Gastrocnemius medialis (tissue), 4 donors: ENCODE measurements around the gene PTGFRN. TPM values are rescaled to one million over a fixed set of nuclear protein-coding genes. Genes with fewer than 3 reads are reported as not detected.
"Not testable (repeated sequence)": the region's sequence is repeated elsewhere in the genome, so short reads cannot be mapped to it uniquely, and the experiment has no call there.

ENCODE experiments used
- ATAC-seq, 2 donors: fragments of 150-250 bp; one replicate each; pipeline ENCODE4 v1.9.1; 2016
- DNase-seq, 2 donors: peaks; one replicate each; pipeline ENCODE4 v3.0.0-alpha.2; 2019
- H3K27ac ChIP-seq, 4 donors: fragments of 200-600 bp; sonication (generic); 1 replicate in 1 of 4; 2 replicates in 3 of 4; pipeline ENCODE4 v1.5.1; 2016 to 2018; ENCODE audit warnings: mild to moderate bottlenecking in 2 of 4, moderate library complexity in 1 of 4
- H3K27me3 ChIP-seq, 3 donors: fragments of 200-600 bp; sonication (generic) in 2 of 3; 1 replicate in 1 of 3; 2 replicates in 2 of 3; pipeline versions ENCODE4 v1.5.1 to v1.6.0; 2016 to 2019; ENCODE audit warnings: mild to moderate bottlenecking in 1 of 3, moderate library complexity in 1 of 3
- H3K36me3 ChIP-seq, 2 donors: fragments of 200-600 bp; sonication (generic) in 1 of 2; one replicate each; pipeline ENCODE4 v1.5.1; 2017 to 2018
- H3K4me1 ChIP-seq, 2 donors: fragments of 200-600 bp; sonication (generic) in 1 of 2; one replicate each; pipeline ENCODE4 v1.5.1; 2016 to 2017; ENCODE audit warnings: mild to moderate bottlenecking in 2 of 2
- H3K4me3 ChIP-seq, 4 donors: fragments of 200-600 bp; sonication (generic) in 3 of 4; 1 replicate in 1 of 4; 2 replicates in 3 of 4; pipeline ENCODE4 v1.5.1; 2016 to 2019; ENCODE audit warnings: mild to moderate bottlenecking in 2 of 4
- H3K9me3 ChIP-seq, 3 donors: fragments of 200-600 bp; sonication (generic) in 2 of 3; 1 replicate in 1 of 3; 2 replicates in 2 of 3; pipeline ENCODE4 v1.5.1; 2016 to 2019
- CTCF ChIP-seq, 5 experiments: fragments of 450-650 bp in 3 of 5; fragments of 200-600 bp in 2 of 5; sonication (generic) in 2 of 5; IDR thresholded peaks in 4 of 5; conservative IDR thresholded peaks in 1 of 5; 1 replicate in 4 of 5; 2 replicates in 1 of 5; pipeline ENCODE4 v1.5.1; 2016 to 2019; ENCODE audit warnings: antibody characterized with exemption in 5 of 5, mild to moderate bottlenecking in 3 of 5, moderate library complexity in 3 of 5
- POLR2A ChIP-seq, 2 donors: fragments of 450-650 bp; IDR thresholded peaks; one replicate each; pipeline ENCODE4 v1.6.1; 2017; ENCODE audit warnings: antibody characterized with exemption in 2 of 2, mild to moderate bottlenecking in 2 of 2, moderate library complexity in 2 of 2
- in situ Hi-C, 4 donors: fragments of 200-750 bp; cut with MboI; loops; one replicate each; pipeline versions ENCODE4 v1.15.0 to v1.8.0; 2017; ENCODE audit warnings: low sequenced_read_pairs in 4 of 4
- intact Hi-C: fragments of 100-400 bp; cut with DNase I; formaldehyde crosslinking; loops from one replicate; pipeline ENCODE4 v1.15.1; 2023; ENCODE audit warnings: low total_unique reads
- total RNA-seq, 4 donors: library from RNA; depleted of rRNA; stranded (reverse); fragments of >200 nt; gene quantifications; one replicate each; pipeline versions ENCODE4 v1.1.0 to v1.2.3, GENCODE V29; 2016

Gene PTGFRN
- total RNA-seq, 4 donors from 2014 or later = 1.5 to 18.1 (median 2.9) TPM

- DNase-seq = no peak
- Histone ChIP-seq H3K4me1 (peaks cover 16 to 28% of the 10 kb centered on the region in 2 donors), H3K27me3 (peaks cover 0 to 8% (median 0%) of the 10 kb centered on the region in 3 donors), H3K9me3 (no peaks in the 10 kb centered on the region), H3K27ac (no peak overlapping the region), H3K36me3 (no peaks in the 10 kb centered on the region), H3K4me3 (no peak overlapping the region)
- intact Hi-C loops (no loop called here), in situ Hi-C loops (no loop called here)
- TF ChIP-seq POLR2A (IDR thresholded peaks at IDR 0.05) = no peak
- no peak for TF ChIP-seq CTCF (IDR thresholded peaks at IDR 0.05 in 4 of 5, conservative IDR thresholded peaks at IDR 0.05 in 1 of 5)
- no peak for ATAC-seq
These were observed 34.9 kb upstream of the PTGFRN start for GRCh38 chr1:116874733-116875249.

- H3K4me1 ChIP-seq = peaks cover 16 to 28% of the 10 kb centered on the region in 2 donors
- no peak overlapping the region for H3K4me3 ChIP-seq
- H3K27ac ChIP-seq = no peak overlapping the region
- ATAC-seq (no peak), DNase-seq (no peak)
- in situ Hi-C loops (no loop called here), intact Hi-C loops (no loop called here)
- no peaks in the 10 kb centered on the region for H3K9me3 ChIP-seq
- TF ChIP-seq POLR2A (IDR thresholded peaks at IDR 0.05) = no peak
- no peak for TF ChIP-seq CTCF (IDR thresholded peaks at IDR 0.05 in 4 of 5, conservative IDR thresholded peaks at IDR 0.05 in 1 of 5)
- H3K36me3 ChIP-seq = no peaks in the 10 kb centered on the region
- peaks cover 0 to 8% (median 0%) of the 10 kb centered on the region in 3 donors for H3K27me3 ChIP-seq
These were observed 34.3 kb upstream of the PTGFRN start for GRCh38 chr1:116875391-116875790.

- H3K9me3 ChIP-seq, H3K27ac ChIP-seq, H3K36me3 ChIP-seq, H3K4me3 ChIP-seq, H3K27me3 ChIP-seq, ATAC-seq, DNase-seq, intact Hi-C loops, in situ Hi-C loops: not testable (repeated sequence)
- peaks cover 16 to 28% of the 10 kb centered on the region in 2 donors for H3K4me1 ChIP-seq
These were observed 33.8 kb upstream of the PTGFRN start for GRCh38 chr1:116875946-116876345.

- intact Hi-C loops (no loop called here), in situ Hi-C loops (no loop called here)
- Histone ChIP-seq H3K36me3 (no peaks in the 10 kb centered on the region), H3K27ac (no peak overlapping the region), H3K4me1 (peaks cover 16 to 28% of the 10 kb centered on the region in 2 donors), H3K9me3 (no peaks in the 10 kb centered on the region), H3K4me3 (peak overlapping the region; percentile 10 to 40 (median 31)), H3K27me3 (peaks cover 0 to 8% (median 0%) of the 10 kb centered on the region in 3 donors)
- TF ChIP-seq POLR2A (IDR thresholded peaks at IDR 0.05) (no peak), CTCF (IDR thresholded peaks at IDR 0.05 in 4 of 5, conservative IDR thresholded peaks at IDR 0.05 in 1 of 5) (no peak)
- ATAC-seq = no peak
- no peak for DNase-seq
These were observed 32.4 kb upstream of the PTGFRN start for GRCh38 chr1:116877141-116877818.

GRCh38 chr1:116878804-116879477 lies 30.8 kb upstream of the PTGFRN start:
- in situ Hi-C loops = no loop called here
- Histone ChIP-seq H3K27ac (peak overlapping the region in 3 of 4 donors; percentile 26 to 48 (median 41)), H3K4me1 (peaks cover 16 to 28% of the 10 kb centered on the region in 2 donors), H3K9me3 (no peaks in the 10 kb centered on the region), H3K27me3 (peaks cover 0 to 8% (median 0%) of the 10 kb centered on the region in 3 donors), H3K36me3 (no peaks in the 10 kb centered on the region), H3K4me3 (peak overlapping the region in 3 of 4 donors; percentile 33 to 44 (median 36))
- no peak for ATAC-seq
- peak in 1 of 2 donors; percentile 25 for DNase-seq
- TF ChIP-seq POLR2A (IDR thresholded peaks at IDR 0.05) (no peak), CTCF (IDR thresholded peaks at IDR 0.05 in 4 of 5, conservative IDR thresholded peaks at IDR 0.05 in 1 of 5) (no peak)
- intact Hi-C loops = no loop called here
